HCT116 (cell line): ENCODE data around the gene VWA5B1. TPM values are rescaled to one million over a fixed set of nuclear protein-coding genes. Genes with fewer than 3 reads are reported as not detected.

Experiments used
- ATAC-seq: fragments of 200-7000 bp; cut with Tn5 transposase; 2 replicates; pipeline ENCODE4 v1.9.1; 2020; ENCODE audit warnings: mild to moderate bottlenecking, moderate library complexity
- BruUV-seq: library from RNA; stranded (reverse); fragments of 400-500 nt; replicated peaks from 2 replicates; lab custom pipeline; 2021; lab: Mats Ljungman, UMichigan
- CTCF ChIA-PET: fragments of 300-600 bp; sonication (Branson Sonifier 250); formaldehyde crosslinking; loops from one replicate; lab custom pipeline; 2021; ENCODE audit warnings: antibody characterized with exemption; lab: Charles Lee
- POLR2A ChIA-PET: fragments of 300-600, 350-600 bp; sonication (Branson Sonifier 250); formaldehyde crosslinking; loops from one replicate; lab custom pipeline; 2021; ENCODE audit warnings: antibody characterized with exemption; lab: Charles Lee
- RAD21 ChIA-PET, 2 experiments: fragments of 300-600 bp; sonication (Branson Sonifier 250); formaldehyde crosslinking; loops; one replicate each; lab custom pipeline; 2023; ENCODE audit warnings: low total read pairs in 2 of 2; ENCODE audit not compliant: uncharacterized antibody in 2 of 2, unreplicated experiment in 2 of 2, low non-redundant PET in 1 of 2; lab: Charles Lee
- DNase-seq: peaks from one replicate; pipeline ENCODE4 v3.0.0-alpha.2; 2010; ENCODE audit warnings: low read depth, low spot score
- H2AFZ ChIP-seq: fragments of 200-600 bp; shearing (Covaris generic), sonication (generic); 2 replicates; pipeline ENCODE4 v1.6.1; 2017; ENCODE audit warnings: low read depth, mixed run types, mixed read lengths, antibody characterized with exemption, low read length; ENCODE audit not compliant: poor library complexity, severe bottlenecking
- H3K27ac ChIP-seq: 2 replicates; pipeline ENCODE4 v1.5.1; 2012; ENCODE audit warnings: low read depth, low read length
- H3K27me3 ChIP-seq: fragments of 200-600 bp; sonication (generic); 2 replicates; pipeline ENCODE4 v1.6.1; 2016; ENCODE audit warnings: mixed run types, low read length, mixed read lengths; ENCODE audit not compliant: insufficient read depth
- H3K36me3 ChIP-seq, 2 experiments: fragments of 200-500 bp in 1 of 2; fragments of 200-600 bp in 1 of 2; sonication (Bioruptor generic) in 1 of 2; sonication (generic) in 1 of 2; 2 replicates each; pipeline versions ENCODE4 v1.5.1 to v1.6.1; 2014 to 2016; ENCODE audit warnings: low read length in 2 of 2, inconsistent platforms in 1 of 2, mixed read lengths in 1 of 2, mixed run types in 1 of 2; ENCODE audit not compliant: insufficient read depth in 2 of 2, control insufficient read depth in 1 of 2
- H3K4me1 ChIP-seq, 2 experiments: fragments of 200-600 bp in 1 of 2; sonication (generic) in 1 of 2; 2 replicates each; pipeline versions ENCODE4 v1.5.1 to v1.6.1; 2012 to 2017; ENCODE audit warnings: low read length in 2 of 2, inconsistent platforms in 1 of 2, mild to moderate bottlenecking in 1 of 2, mixed read lengths in 1 of 2, mixed run types in 1 of 2, moderate library complexity in 1 of 2; ENCODE audit not compliant: insufficient read depth in 2 of 2, control insufficient read depth in 1 of 2
- H3K4me2 ChIP-seq: fragments of 200-600 bp; sonication (generic); 2 replicates; pipeline ENCODE4 v1.6.1; 2017; ENCODE audit warnings: mixed run types, low read length, mixed read lengths
- H3K4me3 ChIP-seq, 2 experiments: fragments of 200-600 bp in 1 of 2; sonication (generic) in 1 of 2; replicated peaks in 1 of 2; 2 replicates each; pipeline ENCODE4 v1.5.1; 2011 to 2016; ENCODE audit warnings: low read length in 2 of 2, control low read depth in 1 of 2, low read depth in 1 of 2, mild to moderate bottlenecking in 1 of 2, mixed read lengths in 1 of 2, mixed run types in 1 of 2
- H3K79me2 ChIP-seq: fragments of 200-600 bp; sonication (generic); 2 replicates; pipeline ENCODE4 v1.6.1; 2017; ENCODE audit warnings: mild to moderate bottlenecking, mixed run types, low read length, moderate library complexity, mixed read lengths; ENCODE audit not compliant: insufficient read depth
- H3K9ac ChIP-seq: fragments of 200-600 bp; sonication (generic); 2 replicates; pipeline ENCODE4 v1.6.1; 2016; ENCODE audit warnings: low read length, mixed read lengths
- H3K9me2 ChIP-seq: fragments of 200-600 bp; sonication (generic), shearing (Covaris generic); 2 replicates; pipeline ENCODE4 v1.6.1; 2017; ENCODE audit warnings: mixed run types, mild to moderate bottlenecking, moderate library complexity; ENCODE audit not compliant: insufficient read depth
- H3K9me3 ChIP-seq, 2 experiments: fragments of 200-500 bp in 1 of 2; fragments of 200-600 bp in 1 of 2; sonication (Bioruptor generic) in 1 of 2; sonication (generic) in 1 of 2; 2 replicates each; pipeline ENCODE4 v1.6.1; 2014 to 2017; ENCODE audit warnings: low read length in 2 of 2, mixed read lengths in 2 of 2, inconsistent platforms in 1 of 2, low read depth in 1 of 2, mild to moderate bottlenecking in 1 of 2, mixed run types in 1 of 2, moderate library complexity in 1 of 2; ENCODE audit not compliant: control insufficient read depth in 1 of 2, insufficient read depth in 1 of 2
- H4K20me1 ChIP-seq: fragments of 200-600 bp; sonication (generic), shearing (Covaris generic); 2 replicates; pipeline ENCODE4 v1.6.1; 2017; ENCODE audit warnings: mixed run types, mild to moderate bottlenecking, moderate library complexity; ENCODE audit not compliant: insufficient read depth
- CEBPB ChIP-seq: IDR thresholded peaks from 2 replicates; pipeline ENCODE4 v1.6.1; 2012; ENCODE audit warnings: low read depth
- CTCF ChIP-seq, 3 experiments: fragments of 200-600 bp in 1 of 3; sonication (generic) in 1 of 3; IDR thresholded peaks in 2 of 3; conservative IDR thresholded peaks in 1 of 3; 2 replicates each; pipeline ENCODE4 v1.5.1; 2012 to 2017; ENCODE audit warnings: low read depth in 2 of 3, low read length in 2 of 3, antibody characterized with exemption in 1 of 3, borderline replicate concordance in 1 of 3, control low read depth in 1 of 3, mild to moderate bottlenecking in 1 of 3, mixed read lengths in 1 of 3, mixed run types in 1 of 3, moderate library complexity in 1 of 3; ENCODE audit not compliant: insufficient read depth in 1 of 3
- EGR1 ChIP-seq: IDR thresholded peaks from 2 replicates; pipeline ENCODE4 v1.6.1; 2012; ENCODE audit warnings: low read depth
- POLR2A ChIP-seq: IDR thresholded peaks from 2 replicates; pipeline ENCODE4 v1.7.0; 2011; ENCODE audit warnings: borderline replicate concordance; ENCODE audit not compliant: insufficient read depth, insufficient read length; ENCODE audit errors: extremely low read depth
- SP1 ChIP-seq: IDR thresholded peaks from 2 replicates; pipeline ENCODE4 v1.6.1; 2012; ENCODE audit warnings: low read depth
- ZBTB33 ChIP-seq: IDR thresholded peaks from 2 replicates; pipeline ENCODE4 v1.6.1; 2011; ENCODE audit warnings: mild to moderate bottlenecking, low read length, moderate library complexity; ENCODE audit not compliant: insufficient replicate concordance; ENCODE audit errors: extremely low read depth
- ZNF274 ChIP-seq: fragments of 200-500 bp; sonication (Bioruptor generic); IDR thresholded peaks from 2 replicates; pipeline ENCODE4 v1.6.1; 2014; ENCODE audit warnings: mild to moderate bottlenecking, low read depth, low read length, inconsistent platforms
- intact Hi-C: fragments of 100-400 bp; cut with micrococcal nuclease; formaldehyde crosslinking; loops from 2 replicates; pipeline ENCODE4 v1.10.0; 2022
- total RNA-seq: library from RNA; stranded (reverse); gene quantifications from one replicate; pipeline ENCODE4 v1.2.1, GENCODE V29; 2021; ENCODE audit not compliant: unreplicated experiment

The VWA5B1 gene
- total RNA-seq, 1 experiment from 2014 or later: not detected

- no peak for TF ChIP-seq ZBTB33
- TF ChIP-seq POLR2A: no peak
Measured at GRCh38 chr1:20349561-20349960, 58.9 kb downstream of the VWA5B1 start (continued).

GRCh38 chr1:20349971-20350370 lies 59.3 kb downstream of the VWA5B1 start:
- Histone ChIP-seq H4K20me1 (no peaks in the 10 kb centered on the region), H3K27me3 (no peaks in the 10 kb centered on the region), H3K79me2 (no peaks in the 10 kb centered on the region), H3K9me2 (no peaks in the 10 kb centered on the region), H3K36me3 (no peaks in the 10 kb centered on the region), H3K4me3 (no peak overlapping the region), H3K9me3 (no peaks in the 10 kb centered on the region), H3K27ac (no peak overlapping the region), H3K4me1 (no peaks in the 10 kb centered on the region), H2AFZ (no peak overlapping the region), H3K4me2 (no peak overlapping the region), H3K9ac (no peak overlapping the region)
- ATAC-seq (no peak), DNase-seq (no peak)
- no peak for TF ChIP-seq CEBPB
- no peak for TF ChIP-seq ZBTB33
- no peak for TF ChIP-seq ZNF274
- no peak for TF ChIP-seq EGR1
- TF ChIP-seq SP1: no peak
- no peak for TF ChIP-seq CTCF (IDR thresholded peaks at IDR 0.05 in 2 of 3, conservative IDR thresholded peaks at IDR 0.05 in 1 of 3; ENCODE audit: borderline replicate concordance in 1 of 3, insufficient read depth in 1 of 3, low read depth in 2 of 3, low read length in 2 of 3)
- BruUV-seq: no TSS peak
- ChIA-PET RAD21 (no interaction called here), POLR2A (no interaction called here), CTCF (no interaction called here)
- intact Hi-C loops: no loop called here
